K562 (cell line): ENCODE data around the gene VBP1. TPM values are rescaled to one million over a fixed set of nuclear protein-coding genes. Genes with fewer than 3 reads are reported as not detected.

Source experiments
- ASH1L ChIP-seq: fragments of 450-650 bp; IDR thresholded peaks from 2 replicates; pipeline ENCODE4 v1.6.1; 2018; ENCODE audit warnings: borderline replicate concordance, mild to moderate bottlenecking, low read depth; ENCODE audit not compliant: partially characterized antibody
- ATF1 ChIP-seq, 2 experiments: fragments of 450-650 bp in 1 of 2; IDR thresholded peaks; 2 replicates each; pipeline ENCODE4 v1.6.1; 2016; ENCODE audit warnings: missing compliant biosample characterization in 1 of 2, missing genetic modification characterization in 1 of 2
- BCL6 ChIP-seq: fragments of 250-450 bp; sonication (Bioruptor Pico); IDR thresholded peaks from 2 replicates; pipeline ENCODE4 v1.4.0; 2020
- CREB1 ChIP-seq, 2 experiments: sonication (generic) in 1 of 2; formaldehyde crosslinking in 1 of 2; IDR thresholded peaks; 2 replicates each; pipeline versions ENCODE4 v1.6.1 to v1.8.0; 2012 to 2022; ENCODE audit warnings: inconsistent platforms in 1 of 2, mild to moderate bottlenecking in 1 of 2, missing genetic modification reagents in 1 of 2, moderate library complexity in 1 of 2
- FOS ChIP-seq: IDR thresholded peaks from 3 replicates; pipeline ENCODE4 v1.6.1; 2011; ENCODE audit not compliant: insufficient read length; ENCODE audit errors: extremely low read depth
- MCM5 ChIP-seq: fragments of 450-650 bp; IDR thresholded peaks from 2 replicates; pipeline ENCODE4 v1.6.1; 2016; ENCODE audit warnings: low read depth
- MTF1 ChIP-seq: fragments of 250-450 bp; sonication (Bioruptor Pico); IDR thresholded peaks from 2 replicates; pipeline ENCODE4 v1.9.0; 2021; ENCODE audit warnings: moderate library complexity, mild to moderate bottlenecking, inconsistent platforms, borderline replicate concordance
- NCOA1 ChIP-seq: fragments of 450-650 bp; IDR thresholded peaks from 2 replicates; pipeline ENCODE4 v1.6.1; 2016; ENCODE audit warnings: low read depth
- RAD21 ChIP-seq, 2 experiments: fragments of 250-450 bp in 1 of 2; fragments of 450-650 bp in 1 of 2; sonication (Bioruptor Pico) in 1 of 2; formaldehyde crosslinking in 1 of 2; IDR thresholded peaks in 1 of 2; conservative IDR thresholded peaks in 1 of 2; 2 replicates each; pipeline versions ENCODE4 v1.4.0 to v1.8.0; 2020 to 2022; ENCODE audit warnings: mild to moderate bottlenecking in 2 of 2, moderate library complexity in 1 of 2
- SAFB ChIP-seq: fragments of 200-400 bp; formaldehyde crosslinking; IDR thresholded peaks from 2 replicates; pipeline ENCODE4 v1.6.1; 2017; ENCODE audit warnings: low read depth, low read length, borderline replicate concordance
- SMAD3 ChIP-seq: fragments of 450-650 bp; formaldehyde crosslinking; conservative IDR thresholded peaks from 2 replicates; pipeline ENCODE4 v1.4.0; 2020; ENCODE audit warnings: mild to moderate bottlenecking
- SNIP1 ChIP-seq: fragments of 450-650 bp; IDR thresholded peaks from 2 replicates; pipeline ENCODE4 v1.7.1; 2017; ENCODE audit warnings: low read depth, mild to moderate bottlenecking
- SP2 ChIP-seq: IDR thresholded peaks from 2 replicates; pipeline ENCODE4 v1.6.1; 2011; ENCODE audit warnings: mild to moderate bottlenecking, low read depth, low read length, moderate library complexity; ENCODE audit not compliant: poor library complexity, severe bottlenecking; ENCODE audit errors: extremely low read depth
- UBTF ChIP-seq, 2 experiments: IDR thresholded peaks; 2 replicates each; pipeline ENCODE4 v1.6.1; 2012; ENCODE audit warnings: improper control_type of control experiment in 2 of 2, low read depth in 2 of 2, low read length in 2 of 2, borderline replicate concordance in 1 of 2
- ZNF431 ChIP-seq: sonication (generic); formaldehyde crosslinking; IDR thresholded peaks from 2 replicates; pipeline ENCODE4 v1.8.0; 2022; ENCODE audit warnings: mild to moderate bottlenecking, missing genetic modification reagents
- ZNF584 ChIP-seq: fragments of 200-800 bp; sonication (Bioruptor generic); IDR thresholded peaks from 2 replicates; pipeline ENCODE4 v1.6.1; 2016; ENCODE audit warnings: low read depth, mild to moderate bottlenecking, missing genetic modification characterization, missing compliant biosample characterization
- ZNF785 ChIP-seq: fragments of 250-450 bp; sonication (Bioruptor Pico); IDR thresholded peaks from 2 replicates; pipeline ENCODE4 v1.4.0; 2020; ENCODE audit warnings: mild to moderate bottlenecking
- polyA plus RNA-seq, 8 experiments: library from polyadenylated mRNA; depleted of rRNA in 4 of 8; stranded (reverse) in 5 of 8; unstranded in 3 of 8; fragments of >200 nt; fragmentation: Nextera tagmentation in 2 of 8; fragmentation: Illumina TruSeq in 1 of 8; extraction: Ambion mirVana in 2 of 8; extraction: Trizol in 1 of 8; gene quantifications; 2 replicates each; pipeline versions ENCODE4 v1.2.1 to v1.2.3, GENCODE V29; 2011 to 2014; ENCODE audit warnings: inconsistent platforms in 1 of 8, missing spikeins in 1 of 8
- total RNA-seq, 7 experiments: library from RNA; depleted of rRNA in 6 of 7; stranded (reverse); fragments of >200 nt in 6 of 7; fragmentation: Illumina TruSeq in 2 of 7; extraction: Trizol in 2 of 7; gene quantifications; 2 replicates each; pipeline versions ENCODE4 v1.2.1 to v1.2.3, GENCODE V29; 2011 to 2021; ENCODE audit warnings: low replicate concordance in 1 of 7
- TF ChIP-seq, protein P1 (sequence below), 2 experiments: fragments of 450-650 bp in 1 of 2; sonication (generic) in 1 of 2; formaldehyde crosslinking in 1 of 2; IDR thresholded peaks in 1 of 2; conservative IDR thresholded peaks in 1 of 2; 2 replicates each; pipeline versions ENCODE4 v1.6.1 to v1.8.1; 2016 to 2023; ENCODE audit warnings: mild to moderate bottlenecking in 2 of 2, moderate library complexity in 2 of 2, inconsistent platforms in 1 of 2, missing genetic modification reagents in 1 of 2

The VBP1 gene
- total and polyA plus RNA-seq, 9 of the 15 experiments (the other 6 are each of a cell fraction or from before 2014, with no cell fraction given): 83.2 to 263 (median 151) TPM

DNA sequence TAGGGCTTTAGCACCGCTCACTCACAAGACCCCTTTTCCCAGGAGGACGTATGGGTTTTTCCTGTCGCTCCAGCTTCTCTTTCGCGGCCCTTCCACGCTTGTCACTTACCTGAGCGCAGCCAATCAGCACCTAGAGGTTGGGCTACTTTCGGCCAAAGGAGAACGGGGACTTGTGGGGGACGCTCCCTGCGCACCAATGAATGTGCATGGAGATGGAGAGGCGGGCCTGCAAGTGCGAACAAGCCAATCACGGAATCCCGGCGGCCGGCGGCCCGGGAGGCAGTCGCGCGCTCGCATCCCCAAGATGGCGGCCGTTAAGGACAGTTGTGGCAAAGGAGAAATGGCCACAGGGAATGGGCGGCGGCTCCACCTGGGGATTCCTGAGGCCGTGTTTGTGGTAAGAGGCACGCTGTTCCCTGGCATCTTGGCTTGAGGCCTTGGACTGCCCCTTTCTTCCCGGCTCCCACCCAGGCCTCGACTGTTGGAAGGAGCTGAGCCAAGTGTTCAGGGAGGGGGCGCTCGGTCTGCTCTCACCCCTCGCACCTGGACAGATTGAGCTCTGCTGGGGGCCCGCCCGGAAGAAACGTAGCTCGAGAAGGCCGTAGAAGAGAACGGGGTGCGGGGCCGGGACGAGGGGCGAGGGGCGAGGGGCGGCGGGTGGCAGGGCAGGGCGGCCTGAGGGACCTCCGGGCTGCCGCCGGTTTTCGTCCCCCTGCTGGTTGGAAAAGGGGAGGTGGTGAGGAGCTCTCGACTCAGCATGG lies at the start of gene VBP1 (continued):
- TF ChIP-seq UBTF (IDR thresholded peaks at IDR 0.05; ENCODE audit: borderline replicate concordance in 1 of 2, low read depth in 2 of 2, low read length in 2 of 2): 0 out of 4 replicates have a peak, but pooled peaks of 1 of the 2 experiments have one; percentile 55
- TF ChIP-seq RAD21 (CRISPR knock-in tag; conservative IDR thresholded peaks at IDR 0.05 in 1 of 2, IDR thresholded peaks at IDR 0.05 in 1 of 2): no peak
- TF ChIP-seq FOS: peak; percentile 92
- TF ChIP-seq ZNF785: no peak
- TF ChIP-seq BCL6: no peak
- TF ChIP-seq CREB1 (IDR thresholded peaks at IDR 0.05): no peak
- 0 out of 2 replicates have a peak, but pooled peaks have one; percentile 16 for TF ChIP-seq CREB1 (CRISPR knock-in tag; IDR thresholded peaks at IDR 0.05)
- peak; percentile 92 for TF ChIP-seq ASH1L
- TF ChIP-seq SP2: peak; percentile 67
- no peak for TF ChIP-seq NCOA1
- TF ChIP-seq MTF1 (CRISPR knock-in tag): no peak
- TF ChIP-seq SNIP1: no peak
- TF ChIP-seq ZNF584: no peak
- TF ChIP-seq, protein P1, sequence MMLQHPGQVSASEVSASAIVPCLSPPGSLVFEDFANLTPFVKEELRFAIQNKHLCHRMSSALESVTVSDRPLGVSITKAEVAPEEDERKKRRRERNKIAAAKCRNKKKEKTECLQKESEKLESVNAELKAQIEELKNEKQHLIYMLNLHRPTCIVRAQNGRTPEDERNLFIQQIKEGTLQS (IDR thresholded peaks at IDR 0.05): no peak
- TF ChIP-seq, protein P1 (CRISPR knock-in tag; conservative IDR thresholded peaks at IDR 0.05): no peak
- TF ChIP-seq SMAD3: no peak
- no peak for TF ChIP-seq SAFB
- no peak for TF ChIP-seq ZNF431 (CRISPR knock-in tag)
- TF ChIP-seq MCM5: no peak
- TF ChIP-seq ATF1 (CRISPR knock-in tag; IDR thresholded peaks at IDR 0.05): no peak
- TF ChIP-seq ATF1 (tag; IDR thresholded peaks at IDR 0.05): peak; percentile 46
